OCI-LY7 (cell line): ENCODE data around the gene RAD51. TPM values are rescaled to one million over a fixed set of nuclear protein-coding genes. Genes with fewer than 3 reads are reported as not detected.

Experiments used
- BruUV-seq: library from RNA; stranded (reverse); fragments of 400-500 nt; replicated peaks from 2 replicates; lab custom pipeline; 2021; lab: Mats Ljungman, UMichigan
- CTCF ChIA-PET: fragments of 300-600 bp; sonication (Branson Sonifier 250); formaldehyde crosslinking; loops from one replicate; lab custom pipeline; 2022; ENCODE audit warnings: antibody characterized with exemption; ENCODE audit not compliant: unreplicated experiment; lab: Charles Lee
- POLR2A ChIA-PET: fragments of 300-600 bp; sonication (Branson Sonifier 250); formaldehyde crosslinking; loops from one replicate; lab custom pipeline; 2022; ENCODE audit warnings: antibody characterized with exemption; lab: Charles Lee
- DNase-seq: peaks from one replicate; pipeline ENCODE4 v3.0.0-alpha.2; 2015; ENCODE audit warnings: low spot score
- H2AFZ ChIP-seq: fragments of 200-600 bp; sonication (generic), shearing (Covaris generic); 2 replicates; pipeline ENCODE4 v1.6.1; 2014; ENCODE audit warnings: mild to moderate bottlenecking, antibody characterized with exemption, low read length, moderate library complexity
- H3K27ac ChIP-seq: fragments of 200-600 bp; sonication (generic); 2 replicates; pipeline ENCODE4 v1.5.1; 2014; ENCODE audit warnings: mixed run types, low read depth, mild to moderate bottlenecking, moderate library complexity, low read length, inconsistent platforms; ENCODE audit not compliant: poor library complexity, severe bottlenecking
- H3K36me3 ChIP-seq: fragments of 200-600 bp; sonication (generic); 2 replicates; pipeline ENCODE4 v1.6.1; 2014; ENCODE audit warnings: mild to moderate bottlenecking, antibody characterized with exemption, low read length, moderate library complexity, mixed read lengths; ENCODE audit not compliant: insufficient read depth
- H3K4me1 ChIP-seq: fragments of 200-600 bp; sonication (generic); 2 replicates; pipeline ENCODE4 v1.5.1; 2014; ENCODE audit warnings: mild to moderate bottlenecking, low read length; ENCODE audit not compliant: insufficient read depth, poor library complexity, severe bottlenecking
- H3K4me2 ChIP-seq: fragments of 200-600 bp; sonication (generic); 2 replicates; pipeline ENCODE4 v1.6.1; 2014; ENCODE audit warnings: mild to moderate bottlenecking, low read length
- H3K4me3 ChIP-seq: fragments of 200-600 bp; sonication (generic); 2 replicates; pipeline ENCODE4 v1.5.1; 2014; ENCODE audit warnings: mild to moderate bottlenecking, low read depth, low read length; ENCODE audit not compliant: poor library complexity, severe bottlenecking
- H3K79me2 ChIP-seq: fragments of 200-600 bp; sonication (generic); 2 replicates; pipeline ENCODE4 v1.6.1; 2016; ENCODE audit warnings: low read depth, mild to moderate bottlenecking, low read length, moderate library complexity, mixed read lengths; ENCODE audit not compliant: insufficient read depth
- H3K9me2 ChIP-seq: fragments of 200-600 bp; sonication (generic); 2 replicates; pipeline ENCODE4 v1.6.1; 2016; ENCODE audit warnings: mild to moderate bottlenecking, low read length, mixed read lengths; ENCODE audit not compliant: insufficient read depth
- H3K9me3 ChIP-seq: fragments of 200-600 bp; sonication (generic); 2 replicates; pipeline ENCODE4 v1.6.1; 2014; ENCODE audit warnings: mild to moderate bottlenecking, mixed run types, low read length, mixed read lengths
- H4K20me1 ChIP-seq: fragments of 200-600 bp; sonication (generic); 2 replicates; pipeline ENCODE4 v1.6.1; 2014; ENCODE audit warnings: mild to moderate bottlenecking, antibody characterized with exemption, low read length, moderate library complexity, mixed read lengths; ENCODE audit not compliant: insufficient read depth
- EZH2phosphoT487 ChIP-seq: fragments of 200-600 bp; sonication (generic); IDR thresholded peaks from 2 replicates; pipeline ENCODE4 v1.6.1; 2018; ENCODE audit warnings: low read depth, borderline replicate concordance, mild to moderate bottlenecking, mixed run types, antibody characterized with exemption, low read length, moderate library complexity, mixed read lengths
- intact Hi-C: fragments of 100-400 bp; cut with micrococcal nuclease; formaldehyde crosslinking; loops from one replicate; pipeline ENCODE4 v1.10.0; 2022; ENCODE audit not compliant: unreplicated experiment
- total RNA-seq, 2 experiments: library from RNA; depleted of rRNA in 1 of 2; stranded (reverse); fragments of >200 nt in 1 of 2; shearing (Covaris generic) in 1 of 2; gene quantifications; 2 replicates each; pipeline ENCODE4 v1.2.3, GENCODE V29; 2014 to 2022
- TF ChIP-seq, protein P1 (sequence below): fragments of 200-600 bp; sonication (generic); conservative IDR thresholded peaks from 2 replicates; pipeline ENCODE4 v1.5.1; 2014; ENCODE audit warnings: mild to moderate bottlenecking, antibody characterized with exemption, low read length, moderate library complexity, mixed read lengths

The RAD51 gene
- total RNA-seq, 2 experiments from 2014 or later, result 45.8 to 86.8 TPM

DNA sequence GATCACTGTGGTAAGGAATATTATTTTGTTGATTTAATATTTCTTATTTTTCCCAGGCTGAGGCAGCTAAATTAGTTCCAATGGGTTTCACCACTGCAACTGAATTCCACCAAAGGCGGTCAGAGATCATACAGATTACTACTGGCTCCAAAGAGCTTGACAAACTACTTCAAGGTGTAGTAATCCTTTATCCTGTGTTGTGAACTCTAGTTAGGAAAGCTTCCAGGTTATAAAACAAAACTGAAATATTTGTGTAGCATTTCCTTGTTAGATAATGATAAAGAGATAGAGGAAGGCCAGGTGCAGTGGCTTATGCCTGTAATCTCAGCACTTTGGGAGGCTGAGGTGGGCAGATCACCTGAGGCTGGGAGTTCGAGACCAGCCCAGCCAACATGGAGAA is 11.1 kb downstream of the RAD51 start:
- POLR2A ChIA-PET, result interaction anchor here (0.6 to 1.1 kb wide), 2 partner anchors 9 to 73 kb away, joined by 3 to 4 read pairs; no protein-coding TSS in a partner anchor
- no peak for DNase-seq

DNA sequence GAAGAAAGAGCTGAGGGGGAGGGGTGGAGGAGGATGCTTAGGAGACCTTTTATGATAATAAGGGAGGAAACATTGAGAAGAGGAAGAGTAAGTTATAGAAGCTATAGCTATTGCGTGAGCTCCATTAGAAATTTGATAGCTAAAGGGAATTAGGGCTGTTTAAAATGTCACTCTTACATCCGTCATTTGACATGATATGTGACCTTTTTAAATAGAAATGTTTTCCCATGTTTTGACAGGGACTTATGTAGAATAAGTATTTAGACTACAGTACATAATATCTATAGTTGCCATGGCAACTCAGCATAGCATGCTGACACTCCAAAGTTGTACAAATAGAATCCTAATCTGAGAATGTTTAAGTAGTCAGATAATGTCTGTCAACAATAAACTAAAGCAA is 19.2 kb downstream of the RAD51 start:
- H3K27ac ChIP-seq, result no peak overlapping the region
- intact Hi-C loops, result no loop called here
- TF ChIP-seq, protein P1, sequence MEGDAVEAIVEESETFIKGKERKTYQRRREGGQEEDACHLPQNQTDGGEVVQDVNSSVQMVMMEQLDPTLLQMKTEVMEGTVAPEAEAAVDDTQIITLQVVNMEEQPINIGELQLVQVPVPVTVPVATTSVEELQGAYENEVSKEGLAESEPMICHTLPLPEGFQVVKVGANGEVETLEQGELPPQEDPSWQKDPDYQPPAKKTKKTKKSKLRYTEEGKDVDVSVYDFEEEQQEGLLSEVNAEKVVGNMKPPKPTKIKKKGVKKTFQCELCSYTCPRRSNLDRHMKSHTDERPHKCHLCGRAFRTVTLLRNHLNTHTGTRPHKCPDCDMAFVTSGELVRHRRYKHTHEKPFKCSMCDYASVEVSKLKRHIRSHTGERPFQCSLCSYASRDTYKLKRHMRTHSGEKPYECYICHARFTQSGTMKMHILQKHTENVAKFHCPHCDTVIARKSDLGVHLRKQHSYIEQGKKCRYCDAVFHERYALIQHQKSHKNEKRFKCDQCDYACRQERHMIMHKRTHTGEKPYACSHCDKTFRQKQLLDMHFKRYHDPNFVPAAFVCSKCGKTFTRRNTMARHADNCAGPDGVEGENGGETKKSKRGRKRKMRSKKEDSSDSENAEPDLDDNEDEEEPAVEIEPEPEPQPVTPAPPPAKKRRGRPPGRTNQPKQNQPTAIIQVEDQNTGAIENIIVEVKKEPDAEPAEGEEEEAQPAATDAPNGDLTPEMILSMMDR, result no peak
- no peak for TF ChIP-seq EZH2phosphoT487
- POLR2A ChIA-PET, result interaction anchor here (0.6 to 1.5 kb wide), 4 partner anchors 8 to 742 kb away, joined by 3 to 6 read pairs (median 4); no protein-coding TSS in a partner anchor
- DNase-seq, result no peak
- no peak overlapping the region for H3K4me2 ChIP-seq
- no peaks in the 10 kb centered on the region for H3K9me3 ChIP-seq
- no peaks in the 10 kb centered on the region for H3K4me1 ChIP-seq
- BruUV-seq, result no TSS peak
- no peak overlapping the region for H2AFZ ChIP-seq
- CTCF ChIA-PET, result no interaction called here
- H3K4me3 ChIP-seq, result no peak overlapping the region
- peaks cover 95% of the 10 kb centered on the region for H3K36me3 ChIP-seq
- H4K20me1 ChIP-seq, result no peaks in the 10 kb centered on the region
- H3K9me2 ChIP-seq, result no peaks in the 10 kb centered on the region
- no peaks in the 10 kb centered on the region for H3K79me2 ChIP-seq

More for the DNA sequence above, 11.1 kb downstream of the RAD51 start:
- no peaks in the 10 kb centered on the region for H3K9me2 ChIP-seq
- CTCF ChIA-PET, result no interaction called here
- H2AFZ ChIP-seq, result no peak overlapping the region
- BruUV-seq, result no TSS peak
- intact Hi-C loops, result no loop called here
- no peaks in the 10 kb centered on the region for H3K79me2 ChIP-seq
- no peak overlapping the region for H3K4me3 ChIP-seq
- H3K27ac ChIP-seq, result no peak overlapping the region
- no peaks in the 10 kb centered on the region for H3K9me3 ChIP-seq
- no peak overlapping the region for H3K4me2 ChIP-seq
- no peaks in the 10 kb centered on the region for H4K20me1 ChIP-seq
- no peaks in the 10 kb centered on the region for H3K4me1 ChIP-seq
- peaks cover 92% of the 10 kb centered on the region for H3K36me3 ChIP-seq
- TF ChIP-seq, protein P1, result no peak
- TF ChIP-seq EZH2phosphoT487, result no peak

DNA sequence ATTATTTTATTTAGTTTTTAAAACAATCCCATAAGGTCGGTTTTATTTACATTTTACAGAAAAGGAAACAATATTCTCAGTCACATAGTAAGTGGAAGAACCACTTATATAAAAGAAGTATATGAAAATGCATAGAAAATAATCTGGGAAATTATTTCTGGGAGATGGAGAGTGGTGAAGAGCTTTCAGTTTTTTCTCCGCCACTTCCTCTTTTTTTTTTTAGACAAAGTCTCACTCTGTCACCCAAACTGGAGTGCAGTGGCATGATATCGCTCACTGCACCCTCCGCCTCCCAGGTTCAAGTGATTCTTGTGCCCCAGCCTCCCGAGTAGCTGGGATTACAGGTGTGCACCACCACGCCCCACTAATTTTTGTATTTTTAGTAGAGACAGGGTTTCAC is 21.2 kb downstream of the RAD51 start:
- TF ChIP-seq, protein P1, result no peak
- TF ChIP-seq EZH2phosphoT487, result no peak
- peaks cover 98% of the 10 kb centered on the region for H3K36me3 ChIP-seq
- intact Hi-C loops, result no loop called here
- H3K4me1 ChIP-seq, result no peaks in the 10 kb centered on the region
- no peak overlapping the region for H2AFZ ChIP-seq
- H3K79me2 ChIP-seq, result no peaks in the 10 kb centered on the region
- no peaks in the 10 kb centered on the region for H4K20me1 ChIP-seq
- H3K27ac ChIP-seq, result no peak overlapping the region
- H3K4me2 ChIP-seq, result no peak overlapping the region
- H3K9me2 ChIP-seq, result no peaks in the 10 kb centered on the region
- H3K9me3 ChIP-seq, result no peaks in the 10 kb centered on the region
- BruUV-seq, result no TSS peak
- POLR2A ChIA-PET, result no interaction called here
- H3K4me3 ChIP-seq, result no peak overlapping the region
- CTCF ChIA-PET, result no interaction called here
- no peak for DNase-seq
